ENCODE measurements around the gene KRTAP9-7. TPM values are rescaled to one million over a fixed set of nuclear protein-coding genes. Genes with fewer than 3 reads are reported as not detected.
"Not testable (repeated sequence)": the region's sequence is repeated elsewhere in the genome, so short reads cannot be mapped to it uniquely, and the experiment has no call there.

Gene KRTAP9-7
- total RNA-seq: not detected

- WGBS: 89% methylated on average over 3 of the region's 3 CpGs
- H3K4me3 ChIP-seq; H3K27ac ChIP-seq (replicated peaks in 1 of 4); H3K27me3 ChIP-seq; H3K9me3 ChIP-seq; intact Hi-C loops (cut with DNase I); H3K36me3 ChIP-seq; H3K4me1 ChIP-seq; DNase-seq (ENCODE audit: extremely low spot score): not testable (repeated sequence)
These were observed at the start of gene KRTAP9-7 for GRCh38 chr17:41275648-41276190. Gene KRTAP9-7 (plus strand): TSS chr17:41275698. CDS start chr17:41275698, 0 bp downstream.

GRCh38 chr17:41226051-41226450 lies 49.4 kb upstream of the KRTAP9-7 start:
- intact Hi-C loops (cut with DNase I): no loop called here
- H3K4me1 ChIP-seq: no peaks in the 10 kb centered on the region
- no peak for TF ChIP-seq EP300 (IDR thresholded peaks at IDR 0.05)
- no peak for TF ChIP-seq POLR2A (IDR thresholded peaks at IDR 0.05; ENCODE audit: low read depth)
- TF ChIP-seq CTCF (IDR thresholded peaks at IDR 0.05): no peak
- TF ChIP-seq POLR2AphosphoS5 (IDR thresholded peaks at IDR 0.05): no peak
- H3K9me3 ChIP-seq: no peaks in the 10 kb centered on the region
- H3K36me3 ChIP-seq: no peaks in the 10 kb centered on the region
- no peak for DNase-seq (ENCODE audit: extremely low spot score)
- no peak overlapping the region for H3K4me3 ChIP-seq
- no peak overlapping the region for H3K27ac ChIP-seq (replicated peaks in 1 of 4)
- H3K27me3 ChIP-seq: peaks cover 0 to 4% (median 0%) of the 10 kb centered on the region in 4 donors
- WGBS: 76% methylated on average over 6 of the region's 6 CpGs

- intact Hi-C loops (cut with DNase I); H3K36me3 ChIP-seq; H3K27ac ChIP-seq (replicated peaks in 1 of 4); H3K4me3 ChIP-seq; H3K27me3 ChIP-seq; H3K4me1 ChIP-seq; DNase-seq (ENCODE audit: extremely low spot score); H3K9me3 ChIP-seq: not testable (repeated sequence)
- WGBS: no CpG with 5 or more reads among the region's 4 CpGs
These were observed 48.9 kb upstream of the KRTAP9-7 start, which contains the start of gene KRTAP9-2 for GRCh38 chr17:41226598-41227095. Gene KRTAP9-2 (plus strand): TSS chr17:41226648. CDS start chr17:41226655, 7 bp downstream.

GRCh38 chr17:41230094-41230493 lies 45.4 kb upstream of the KRTAP9-7 start:
- Histone ChIP-seq H3K4me3 (no peak overlapping the region), H3K27ac (replicated peaks in 1 of 4) (no peak overlapping the region), H3K36me3 (no peaks in the 10 kb centered on the region), H3K9me3 (no peaks in the 10 kb centered on the region), H3K4me1 (no peaks in the 10 kb centered on the region), H3K27me3 (peaks cover 0 to 24% (median 0%) of the 10 kb centered on the region in 4 donors)
- intact Hi-C loops (cut with DNase I): no loop called here
- DNase-seq (ENCODE audit: extremely low spot score): no peak
- TF ChIP-seq CTCF (IDR thresholded peaks at IDR 0.05): no peak
- no peak for TF ChIP-seq EP300 (IDR thresholded peaks at IDR 0.05)
- TF ChIP-seq POLR2AphosphoS5 (IDR thresholded peaks at IDR 0.05): no peak
- no peak for TF ChIP-seq POLR2A (IDR thresholded peaks at IDR 0.05; ENCODE audit: low read depth)

GRCh38 chr17:41231731-41232130 lies 43.8 kb upstream of the KRTAP9-7 start:
- H3K9me3 ChIP-seq: no peaks in the 10 kb centered on the region
- peaks cover 0 to 24% (median 0%) of the 10 kb centered on the region in 4 donors for H3K27me3 ChIP-seq

GRCh38 chr17:41232399-41233105 lies 42.9 kb upstream of the KRTAP9-7 start, which contains the start of gene KRTAP9-3:
Gene KRTAP9-3 (plus strand): TSS chr17:41232449. CDS start chr17:41232502, 53 bp downstream.
- H3K4me1 ChIP-seq; DNase-seq (ENCODE audit: extremely low spot score); H3K9me3 ChIP-seq; intact Hi-C loops (cut with DNase I); H3K36me3 ChIP-seq; H3K27ac ChIP-seq (replicated peaks in 1 of 4); H3K4me3 ChIP-seq: not testable (repeated sequence)
- WGBS: 86% methylated on average over 1 of the region's 1 CpG
- H3K27me3 ChIP-seq: peaks cover 0 to 24% (median 0%) of the 10 kb centered on the region in 4 donors

More at GRCh38 chr17:41231731-41232130, 43.8 kb upstream of the KRTAP9-7 start:
- Histone ChIP-seq H3K27ac (replicated peaks in 1 of 4) (no peak overlapping the region), H3K4me3 (no peak overlapping the region), H3K4me1 (no peaks in the 10 kb centered on the region), H3K36me3 (no peaks in the 10 kb centered on the region)
- DNase-seq (ENCODE audit: extremely low spot score): no peak
- 83% methylated on average over 6 of the region's 6 CpGs for WGBS
- intact Hi-C loops (cut with DNase I): no loop called here
- TF ChIP-seq POLR2A (IDR thresholded peaks at IDR 0.05; ENCODE audit: low read depth) (no peak), EP300 (IDR thresholded peaks at IDR 0.05) (no peak), CTCF (IDR thresholded peaks at IDR 0.05) (no peak), POLR2AphosphoS5 (IDR thresholded peaks at IDR 0.05) (no peak)

- intact Hi-C loops (cut with DNase I); H3K4me3 ChIP-seq; H3K9me3 ChIP-seq; H3K4me1 ChIP-seq; H3K27ac ChIP-seq (replicated peaks in 1 of 4); DNase-seq (ENCODE audit: extremely low spot score); H3K36me3 ChIP-seq: not testable (repeated sequence)
- 89% methylated on average over 4 of the region's 4 CpGs for WGBS
- H3K27me3 ChIP-seq: peaks cover 0 to 29% (median 0%) of the 10 kb centered on the region in 4 donors
These were observed 38.4 kb upstream of the KRTAP9-7 start for GRCh38 chr17:41237116-41237515.

GRCh38 chr17:41237949-41238437 lies 37.5 kb upstream of the KRTAP9-7 start, which contains the start of gene KRTAP9-8:
Gene KRTAP9-8 (plus strand): TSS chr17:41237999. CDS start chr17:41238052, 53 bp downstream.
- WGBS: no CpG with 5 or more reads among the region's 3 CpGs
- intact Hi-C loops (cut with DNase I): not testable (repeated sequence)

More at GRCh38 chr17:41237949-41238437, 37.5 kb upstream of the KRTAP9-7 start, which contains the start of gene KRTAP9-8:
- not testable (repeated sequence) for DNase-seq (ENCODE audit: extremely low spot score); H3K4me3 ChIP-seq; H3K36me3 ChIP-seq; H3K4me1 ChIP-seq; H3K9me3 ChIP-seq; H3K27ac ChIP-seq (replicated peaks in 1 of 4)
- H3K27me3 ChIP-seq: peaks cover 0 to 22% (median 0%) of the 10 kb centered on the region in 4 donors

Measured in esophagus muscularis mucosa (tissue), 4 donors.